ENCODE data around the gene TIMP1. TPM values are rescaled to one million over a fixed set of nuclear protein-coding genes. Genes with fewer than 3 reads are reported as not detected.

TIMP1 gene
- total RNA-seq, 1 donor from 2014 or later: 405 TPM

GRCh38 chrX:47566841-47567240 lies 15.4 kb upstream of the TIMP1 start:
- DNase-seq (ENCODE audit: extremely low spot score, unreplicated experiment): no peak
- Mint-ChIP-seq H3K27me3 (ENCODE audit: unreplicated experiment) (no peaks in the 10 kb centered on the region), H3K4me1 (ENCODE audit: unreplicated experiment) (peaks cover 3% of the 10 kb centered on the region), H3K27ac (ENCODE audit: unreplicated experiment) (no peak overlapping the region), H3K4me3 (ENCODE audit: unreplicated experiment) (no peak overlapping the region), H3K36me3 (ENCODE audit: unreplicated experiment) (peaks cover 23% of the 10 kb centered on the region), H3K9me3 (ENCODE audit: unreplicated experiment) (no peaks in the 10 kb centered on the region)
- TF ChIP-seq CTCF (IDR thresholded peaks at IDR 0.05): no peak

- no peak overlapping the region for H3K27ac Mint-ChIP-seq (ENCODE audit: unreplicated experiment)
- H3K9me3 Mint-ChIP-seq (ENCODE audit: unreplicated experiment): no peaks in the 10 kb centered on the region
- H3K27me3 Mint-ChIP-seq (ENCODE audit: unreplicated experiment): no peaks in the 10 kb centered on the region
- peaks cover 13% of the 10 kb centered on the region for H3K4me1 Mint-ChIP-seq (ENCODE audit: unreplicated experiment)
- peaks cover 24% of the 10 kb centered on the region for H3K36me3 Mint-ChIP-seq (ENCODE audit: unreplicated experiment)
- TF ChIP-seq CTCF (IDR thresholded peaks at IDR 0.05): peak; percentile 37
- no peak for DNase-seq (ENCODE audit: extremely low spot score, unreplicated experiment)
- no peak overlapping the region for H3K4me3 Mint-ChIP-seq (ENCODE audit: unreplicated experiment)
Measured at GRCh38 chrX:47568656-47569295, 13.5 kb upstream of the TIMP1 start.

- H3K27ac Mint-ChIP-seq (ENCODE audit: unreplicated experiment): no peak overlapping the region
- no peak overlapping the region for H3K4me3 Mint-ChIP-seq (ENCODE audit: unreplicated experiment)
- H3K36me3 Mint-ChIP-seq (ENCODE audit: unreplicated experiment): peaks cover 19% of the 10 kb centered on the region
- H3K4me1 Mint-ChIP-seq (ENCODE audit: unreplicated experiment): peaks cover 13% of the 10 kb centered on the region
- TF ChIP-seq CTCF (IDR thresholded peaks at IDR 0.05): no peak
- H3K27me3 Mint-ChIP-seq (ENCODE audit: unreplicated experiment): no peaks in the 10 kb centered on the region
- no peak for DNase-seq (ENCODE audit: extremely low spot score, unreplicated experiment)
- H3K9me3 Mint-ChIP-seq (ENCODE audit: unreplicated experiment): no peaks in the 10 kb centered on the region
Measured at GRCh38 chrX:47570794-47571193, 11.4 kb upstream of the TIMP1 start.

- Mint-ChIP-seq H3K27ac (ENCODE audit: unreplicated experiment) (no peak overlapping the region), H3K9me3 (ENCODE audit: unreplicated experiment) (no peaks in the 10 kb centered on the region), H3K4me3 (ENCODE audit: unreplicated experiment) (no peak overlapping the region), H3K36me3 (ENCODE audit: unreplicated experiment) (peaks cover 18% of the 10 kb centered on the region), H3K27me3 (ENCODE audit: unreplicated experiment) (no peaks in the 10 kb centered on the region), H3K4me1 (ENCODE audit: unreplicated experiment) (peaks cover 13% of the 10 kb centered on the region)
- TF ChIP-seq CTCF (IDR thresholded peaks at IDR 0.05): no peak
- DNase-seq (ENCODE audit: extremely low spot score, unreplicated experiment): no peak
Measured at GRCh38 chrX:47571215-47571614, 11.0 kb upstream of the TIMP1 start.

GRCh38 chrX:47571896-47572295 lies 10.3 kb upstream of the TIMP1 start:
- Mint-ChIP-seq H3K27me3 (ENCODE audit: unreplicated experiment) (no peaks in the 10 kb centered on the region), H3K27ac (ENCODE audit: unreplicated experiment) (no peak overlapping the region), H3K9me3 (ENCODE audit: unreplicated experiment) (no peaks in the 10 kb centered on the region), H3K4me3 (ENCODE audit: unreplicated experiment) (no peak overlapping the region), H3K4me1 (ENCODE audit: unreplicated experiment) (peaks cover 15% of the 10 kb centered on the region), H3K36me3 (ENCODE audit: unreplicated experiment) (peaks cover 17% of the 10 kb centered on the region)
- no peak for DNase-seq (ENCODE audit: extremely low spot score, unreplicated experiment)
- TF ChIP-seq CTCF (IDR thresholded peaks at IDR 0.05): no peak

Measured in osteocyte (in vitro differentiated cells).